Hematopoietic multipotent progenitor cell treated with erythropoietin and hydrocortisone succinate and interleukin-3 and kit ligand, for 4 days (in vitro differentiated cells): ENCODE measurements around the gene AKAP13.

Experiments used
- DNase-seq: peaks from one replicate; pipeline ENCODE4 v3.0.0-alpha.2; 2015

The AKAP13 gene

GRCh38 chr15:85389772-85390171 lies 9.4 kb downstream of the AKAP13 start:
- DNase-seq: no peak

GRCh38 chr15:85393210-85393609 lies 12.8 kb downstream of the AKAP13 start:
- DNase-seq: no peak

GRCh38 chr15:85394554-85395333 lies 14.3 kb downstream of the AKAP13 start:
- no peak for DNase-seq

GRCh38 chr15:85396554-85396953 lies 16.2 kb downstream of the AKAP13 start:
- DNase-seq: no peak

GRCh38 chr15:85397151-85397550 lies 16.7 kb downstream of the AKAP13 start:
- DNase-seq: no peak

- no peak for DNase-seq
Measured at GRCh38 chr15:85397926-85398325, 17.5 kb downstream of the AKAP13 start.

- DNase-seq: no peak
Measured at GRCh38 chr15:85398822-85399221, 18.4 kb downstream of the AKAP13 start.

- peak; percentile 21 for DNase-seq
Measured at GRCh38 chr15:85399627-85400026, 19.2 kb downstream of the AKAP13 start.

GRCh38 chr15:85400606-85401005 lies 20.2 kb downstream of the AKAP13 start:
- no peak for DNase-seq

- no peak for DNase-seq
Measured at GRCh38 chr15:85401108-85401774, 20.8 kb downstream of the AKAP13 start.

- DNase-seq: no peak
Measured at GRCh38 chr15:85402195-85402881, 21.9 kb downstream of the AKAP13 start.

GRCh38 chr15:85403745-85404144 lies 23.3 kb downstream of the AKAP13 start:
- DNase-seq: no peak

GRCh38 chr15:85404176-85404917 lies 23.9 kb downstream of the AKAP13 start:
- DNase-seq: peak; percentile 24

GRCh38 chr15:85404918-85405866 lies 24.8 kb downstream of the AKAP13 start:
- DNase-seq: no peak

- DNase-seq: no peak
Measured at GRCh38 chr15:85406916-85407315, 26.5 kb downstream of the AKAP13 start.

GRCh38 chr15:85407421-85408269 lies 27.2 kb downstream of the AKAP13 start:
- DNase-seq: no peak

- no peak for DNase-seq
Measured at GRCh38 chr15:85408270-85408746, 27.9 kb downstream of the AKAP13 start.

GRCh38 chr15:85412066-85412465 lies 31.7 kb downstream of the AKAP13 start:
- DNase-seq: peak; percentile 55

GRCh38 chr15:85412956-85413854 lies 32.8 kb downstream of the AKAP13 start:
- peak; percentile 83 for DNase-seq

- DNase-seq: no peak
Measured at GRCh38 chr15:85414037-85414436, 33.6 kb downstream of the AKAP13 start.
